Neuronal stem cell (in vitro differentiated cells): ENCODE measurements around the gene AGPAT1.
A peak's percentile ranks its signal among the peaks of the same experiment; 100 is the strongest.

ENCODE experiments used
- DNase-seq: peaks from one replicate; pipeline ENCODE4 v3.0.0-alpha.2; 2013; ENCODE audit warnings: low spot score
- H2AFZ ChIP-seq: one replicate; pipeline ENCODE4 v1.6.1; 2013; ENCODE audit warnings: mild to moderate bottlenecking, low read length, inconsistent platforms
- H2AK5ac ChIP-seq: 2 replicates; pipeline ENCODE4 v1.6.1; 2013; ENCODE audit warnings: low read depth, mild to moderate bottlenecking, inconsistent platforms, low read length, moderate library complexity, mixed read lengths
- H2BK120ac ChIP-seq: 2 replicates; pipeline ENCODE4 v1.6.1; 2013; ENCODE audit warnings: low read depth, mild to moderate bottlenecking, inconsistent platforms, low read length, moderate library complexity, mixed read lengths
- H2BK12ac ChIP-seq: one replicate; pipeline ENCODE4 v1.6.1; 2013; ENCODE audit warnings: low read length, inconsistent platforms
- H2BK15ac ChIP-seq: 2 replicates; pipeline ENCODE4 v1.6.1; 2013; ENCODE audit warnings: mild to moderate bottlenecking, low read length, inconsistent platforms, mixed read lengths
- H2BK5ac ChIP-seq: one replicate; pipeline ENCODE4 v1.6.1; 2013; ENCODE audit warnings: inconsistent platforms, mild to moderate bottlenecking, low read length, moderate library complexity
- H3K14ac ChIP-seq: one replicate; pipeline ENCODE4 v1.6.1; 2013; ENCODE audit warnings: low read length, inconsistent platforms
- H3K18ac ChIP-seq: 2 replicates; pipeline ENCODE4 v1.6.1; 2013; ENCODE audit warnings: low read length, inconsistent platforms
- H3K23ac ChIP-seq: 2 replicates; pipeline ENCODE4 v1.6.1; 2013; ENCODE audit warnings: low read depth, mild to moderate bottlenecking, mixed read lengths, low read length, inconsistent platforms; ENCODE audit not compliant: poor library complexity
- H3K27ac ChIP-seq: replicated peaks from 3 replicates; pipeline ENCODE4 v1.5.1; 2013; ENCODE audit warnings: low read length, inconsistent platforms
- H3K27me3 ChIP-seq, 3 experiments: 2 replicates each; pipeline ENCODE4 v1.6.1; 2013; ENCODE audit warnings: low read length in 3 of 3, mild to moderate bottlenecking in 2 of 3, inconsistent platforms in 1 of 3, low read depth in 1 of 3, mixed read lengths in 1 of 3, moderate library complexity in 1 of 3; ENCODE audit not compliant: control insufficient read depth in 3 of 3, insufficient read depth in 3 of 3
- H3K36me3 ChIP-seq, 2 donors: replicated peaks in 1 of 2; 2 replicates each; pipeline ENCODE4 v1.6.1; 2013; ENCODE audit warnings: low read length in 2 of 2; ENCODE audit not compliant: control insufficient read depth in 2 of 2, insufficient read depth in 2 of 2
- H3K4ac ChIP-seq: 2 replicates; pipeline ENCODE4 v1.6.1; 2013; ENCODE audit warnings: inconsistent platforms, mild to moderate bottlenecking, low read length, moderate library complexity
- H3K4me1 ChIP-seq, 2 donors: 1 replicate in 1 of 2; 2 replicates in 1 of 2; pipeline ENCODE4 v1.6.1; 2013; ENCODE audit warnings: low read length in 2 of 2, low read depth in 1 of 2; ENCODE audit not compliant: control insufficient read depth in 2 of 2, insufficient read depth in 1 of 2
- H3K4me2 ChIP-seq: one replicate; pipeline ENCODE4 v1.6.1; 2013; ENCODE audit warnings: mild to moderate bottlenecking, low read length, inconsistent platforms; ENCODE audit not compliant: insufficient read depth, poor library complexity, severe bottlenecking
- H3K4me3 ChIP-seq, 2 donors: 2 replicates each; pipeline ENCODE4 v1.5.1; 2013; ENCODE audit warnings: low read length in 2 of 2, mild to moderate bottlenecking in 2 of 2, inconsistent platforms in 1 of 2, moderate library complexity in 1 of 2
- H3K79me1 ChIP-seq: one replicate; pipeline ENCODE4 v1.6.1; 2013; ENCODE audit warnings: low read depth, mild to moderate bottlenecking, inconsistent platforms, low read length, moderate library complexity
- H3K9ac ChIP-seq: one replicate; pipeline ENCODE4 v1.6.1; 2013; ENCODE audit warnings: mild to moderate bottlenecking, low read depth, low read length, inconsistent platforms; ENCODE audit not compliant: poor library complexity
- H3K9me3 ChIP-seq, 2 donors: replicated peaks in 1 of 2; 2 replicates each; pipeline versions ENCODE3 to v1.6.1; 2013; ENCODE audit warnings: low read length in 2 of 2, mild to moderate bottlenecking in 2 of 2, inconsistent platforms in 1 of 2, low read depth in 1 of 2, mixed read lengths in 1 of 2, moderate library complexity in 1 of 2; ENCODE audit not compliant: control insufficient read depth in 2 of 2, insufficient read depth in 1 of 2
- H4K8ac ChIP-seq: one replicate; pipeline ENCODE4 v1.6.1; 2013; ENCODE audit warnings: low read depth, mild to moderate bottlenecking, inconsistent platforms, low read length, moderate library complexity
- H4K91ac ChIP-seq: one replicate; pipeline ENCODE4 v1.6.1; 2013; ENCODE audit warnings: low read length, low read depth, mild to moderate bottlenecking, inconsistent platforms; ENCODE audit not compliant: poor library complexity
- WGBS, 2 donors: extraction: QIAGEN DNeasy Blood & Tissue Kit; methylation state at CpG; one replicate each; pipeline ENCODE4 v1.1.7; 2013; ENCODE audit warnings: missing lambda C conversion rate in 2 of 2, mixed read lengths in 1 of 2; ENCODE audit not compliant: insufficient read length in 2 of 2, insufficient replicate concordance in 1 of 2; ENCODE audit errors: extremely low coverage in 2 of 2; 5-methylcytosine and 5-hydroxymethylcytosine counted together

Gene AGPAT1

GRCh38 chr6:32198866-32199265 is 23.0 kb upstream of the AGPAT1 start:
- Histone ChIP-seq H3K14ac (no peak overlapping the region), H2BK15ac (no peak overlapping the region), H3K36me3 (no peaks in the 10 kb centered on the region), H4K8ac (no peak overlapping the region), H4K91ac (no peak overlapping the region), H3K27ac (no peak overlapping the region), H3K9me3 (no peaks in the 10 kb centered on the region), H3K4me3 (no peak overlapping the region), H3K23ac (no peak overlapping the region), H3K4me1 (peaks cover 20 to 25% of the 10 kb centered on the region in 2 donors), H3K18ac (peak overlapping the region; percentile 77), H3K4me2 (no peak overlapping the region), H3K9ac (no peak overlapping the region), H3K4ac (no peak overlapping the region), H2BK12ac (no peak overlapping the region), H2BK5ac (no peak overlapping the region), H3K27me3 (no peaks in the 10 kb centered on the region), H2BK120ac (peak overlapping the region; percentile 65), H3K79me1 (no peaks in the 10 kb centered on the region), H2AFZ (no peak overlapping the region), H2AK5ac (peak overlapping the region; percentile 15)
- DNase-seq, result no peak
- no CpG with 5 or more reads among the region's 17 CpGs for WGBS, 2 donors

- Histone ChIP-seq H4K8ac (peak overlapping the region; percentile 20), H3K27ac (no peak overlapping the region), H3K4me3 (no peak overlapping the region), H2AK5ac (peak overlapping the region; percentile 15), H3K4me2 (no peak overlapping the region), H3K9ac (peak overlapping the region; percentile 24), H4K91ac (no peak overlapping the region), H2BK15ac (no peak overlapping the region), H3K14ac (no peak overlapping the region), H3K9me3 (no peaks in the 10 kb centered on the region), H3K4ac (no peak overlapping the region), H3K27me3 (no peaks in the 10 kb centered on the region), H2BK5ac (no peak overlapping the region), H2BK12ac (peak overlapping the region; percentile 33), H3K36me3 (no peaks in the 10 kb centered on the region), H2BK120ac (peak overlapping the region; percentile 65), H3K79me1 (no peaks in the 10 kb centered on the region), H3K23ac (peak overlapping the region; percentile 34), H3K4me1 (peaks cover 15 to 21% of the 10 kb centered on the region in 2 donors), H3K18ac (peak overlapping the region; percentile 7), H2AFZ (no peak overlapping the region)
- no CpG with 5 or more reads among the region's 3 CpGs for WGBS, 2 donors
- no peak for DNase-seq
Observed at GRCh38 chr6:32198345-32198696, 22.4 kb upstream of the AGPAT1 start.

- Histone ChIP-seq H2BK120ac (peak overlapping the region; percentile 95), H3K36me3 (no peaks in the 10 kb centered on the region), H3K23ac (peak overlapping the region; percentile 68), H2BK15ac (peak overlapping the region; percentile 100), H2AFZ (peak overlapping the region; percentile 79), H3K4me1 (peaks cover 23 to 24% of the 10 kb centered on the region in 2 donors), H3K9ac (peak overlapping the region; percentile 89), H2AK5ac (peak overlapping the region; percentile 99), H3K14ac (peak overlapping the region; percentile 72), H3K18ac (peak overlapping the region; percentile 100), H3K4ac (peak overlapping the region; percentile 96), H3K9me3 (no peaks in the 10 kb centered on the region), H3K27ac (peak overlapping the region; percentile 100), H2BK12ac (peak overlapping the region; percentile 98), H4K8ac (peak overlapping the region; percentile 97), H4K91ac (peak overlapping the region; percentile 97), H2BK5ac (peak overlapping the region; percentile 100), H3K79me1 (no peaks in the 10 kb centered on the region), H3K4me2 (peak overlapping the region; percentile 89), H3K27me3 (no peaks in the 10 kb centered on the region), H3K4me3 (peak overlapping the region; percentile 56 to 61)
- DNase-seq, result no peak
- no CpG with 5 or more reads among the region's 28 CpGs for WGBS, 2 donors
Observed at GRCh38 chr6:32196682-32197616, 21.1 kb upstream of the AGPAT1 start.
